Breast epithelium (tissue), 4 donors: ENCODE results near the gene IGSF21. TPM values are rescaled to one million over a fixed set of nuclear protein-coding genes. Genes with fewer than 3 reads are reported as not detected.

ENCODE experiments used
- DNase-seq, 2 donors: peaks; one replicate each; pipeline ENCODE4 v3.0.0-alpha.2; 2019; ENCODE audit warnings: low spot score in 2 of 2
- H3K27ac ChIP-seq, 2 donors: fragments of 200-600 bp; sonication (generic) in 1 of 2; one replicate each; pipeline ENCODE4 v1.5.1; 2016 to 2019; ENCODE audit warnings: mild to moderate bottlenecking in 1 of 2
- H3K27me3 ChIP-seq, 2 donors: fragments of 200-600 bp; sonication (generic) in 1 of 2; one replicate each; pipeline versions ENCODE4 v1.5.1 to v1.6.0; 2017 to 2019; ENCODE audit warnings: control low read depth in 1 of 2, mild to moderate bottlenecking in 1 of 2
- H3K36me3 ChIP-seq: fragments of 200-600 bp; one replicate; pipeline ENCODE4 v1.5.1; 2019
- H3K4me1 ChIP-seq, 2 donors: fragments of 200-600 bp; sonication (generic); one replicate each; pipeline ENCODE4 v1.5.1; 2016 to 2019; ENCODE audit warnings: control low read depth in 1 of 2
- H3K4me3 ChIP-seq, 3 donors: fragments of 200-600 bp; sonication (generic); 1 replicate in 2 of 3; 2 replicates in 1 of 3; pipeline ENCODE4 v1.5.1; 2016 to 2019; ENCODE audit warnings: mild to moderate bottlenecking in 3 of 3, moderate library complexity in 2 of 3
- H3K9me3 ChIP-seq, 2 donors: fragments of 200-600 bp; sonication (generic) in 1 of 2; one replicate each; pipeline ENCODE4 v1.5.1; 2016 to 2019; ENCODE audit warnings: control low read depth in 1 of 2
- CTCF ChIP-seq, 3 donors: fragments of 450-650 bp; IDR thresholded peaks; one replicate each; pipeline ENCODE4 v1.5.1; 2016 to 2017; ENCODE audit warnings: antibody characterized with exemption in 3 of 3, mild to moderate bottlenecking in 3 of 3, moderate library complexity in 3 of 3
- POLR2A ChIP-seq: fragments of 450-650 bp; IDR thresholded peaks from one replicate; pipeline ENCODE4 v1.6.1; 2016; ENCODE audit warnings: antibody characterized with exemption, mild to moderate bottlenecking, moderate library complexity
- POLR2AphosphoS5 ChIP-seq, 3 donors: sonication (generic); formaldehyde crosslinking; IDR thresholded peaks; one replicate each; pipeline ENCODE4 v1.6.1; 2017; ENCODE audit warnings: antibody characterized with exemption in 3 of 3
- intact Hi-C: fragments of 100-400 bp; cut with DNase I; formaldehyde crosslinking; loops from one replicate; pipeline ENCODE4 v1.15.1; 2023; ENCODE audit warnings: low total_unique reads
- total RNA-seq, 3 donors: library from RNA; depleted of rRNA; stranded (reverse); fragments of >200 nt; gene quantifications; one replicate each; pipeline ENCODE4 v1.1.0, GENCODE V29; 2016

IGSF21 gene
- total RNA-seq, 3 donors from 2014 or later: 4.8 to 9.5 (median 4.8) TPM

DNA sequence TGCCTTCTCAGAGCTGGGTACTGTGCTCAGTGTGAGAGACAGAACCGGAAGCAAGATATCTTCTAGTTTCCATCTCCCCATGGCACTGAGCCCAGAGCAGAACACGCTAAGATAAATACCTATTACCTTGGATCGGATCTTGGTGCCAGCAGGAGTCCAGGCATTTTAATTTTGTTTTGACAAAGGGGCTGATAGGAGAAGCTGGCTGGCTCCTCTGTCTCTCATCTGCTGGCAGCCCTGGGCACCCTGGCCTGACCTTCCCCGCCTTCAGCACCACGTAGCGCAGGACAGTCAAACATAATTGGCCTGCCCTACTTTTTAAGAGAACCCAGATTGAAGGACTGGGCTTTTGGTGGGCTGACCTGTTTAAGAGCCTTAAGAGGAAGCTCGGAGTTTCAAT is 212.5 kb downstream of the IGSF21 start:
- no peak for DNase-seq
- Histone ChIP-seq H3K9me3 (no peaks in the 10 kb centered on the region), H3K36me3 (no peaks in the 10 kb centered on the region), H3K27ac (peak overlapping the region; percentile 5 to 45), H3K4me3 (no peak overlapping the region), H3K4me1 (no peaks in the 10 kb centered on the region), H3K27me3 (peaks cover 0 to 6% of the 10 kb centered on the region in 2 donors)
- TF ChIP-seq CTCF (IDR thresholded peaks at IDR 0.05) (no peak), POLR2AphosphoS5 (IDR thresholded peaks at IDR 0.05) (no peak), POLR2A (no peak)
- intact Hi-C loops: loop anchor here (10.0 kb wide), 1 partner anchor 675 kb away; no protein-coding TSS in a partner anchor

DNA sequence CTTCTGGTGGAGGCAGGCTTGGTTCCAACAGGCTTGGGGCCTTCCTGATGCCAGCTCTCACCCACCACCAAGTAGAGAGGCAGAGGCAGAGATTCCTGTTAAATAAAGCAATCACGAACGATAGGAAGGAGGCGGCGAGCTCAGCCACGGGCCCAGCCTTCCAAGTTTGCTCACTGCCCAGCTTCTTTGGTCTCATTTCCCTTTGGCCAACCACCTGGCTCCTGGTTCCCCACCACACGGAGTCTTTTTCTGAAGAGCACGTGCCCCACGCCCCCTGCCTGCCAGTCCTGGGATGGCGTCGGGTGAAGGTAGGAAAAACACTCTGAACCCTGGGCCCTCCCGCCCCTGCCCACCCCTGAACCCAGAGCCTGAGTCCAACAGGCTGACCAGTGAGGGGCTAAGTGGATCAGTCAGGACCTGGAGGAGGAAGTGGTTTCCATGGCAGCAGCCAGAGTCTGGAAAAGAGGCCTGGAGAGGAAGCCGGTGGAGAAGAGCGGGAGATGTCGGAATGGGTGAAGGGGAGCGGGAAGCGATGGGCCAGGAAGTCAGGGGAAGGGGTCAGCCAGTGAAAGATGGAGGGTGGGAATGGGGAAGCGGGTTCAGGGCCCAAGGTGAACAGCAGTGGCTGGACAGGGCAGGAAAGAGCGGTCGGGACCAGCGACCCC is 214.9 kb downstream of the IGSF21 start:
- peaks cover 0 to 6% of the 10 kb centered on the region in 2 donors for H3K27me3 ChIP-seq
- no peak for TF ChIP-seq CTCF (IDR thresholded peaks at IDR 0.05)
- no peak for TF ChIP-seq POLR2A
- TF ChIP-seq POLR2AphosphoS5 (IDR thresholded peaks at IDR 0.05): no peak
- no peaks in the 10 kb centered on the region for H3K36me3 ChIP-seq
- intact Hi-C loops: loop anchor here (10.0 kb wide), 1 partner anchor 678 kb away; no protein-coding TSS in a partner anchor
- no peaks in the 10 kb centered on the region for H3K4me1 ChIP-seq
- no peaks in the 10 kb centered on the region for H3K9me3 ChIP-seq
- no peak for DNase-seq
- no peak overlapping the region for H3K4me3 ChIP-seq
- H3K27ac ChIP-seq: no peak overlapping the region

- DNase-seq: no peak
- intact Hi-C loops: loop anchor here (10.0 kb wide), 1 partner anchor 678 kb away; no protein-coding TSS in a partner anchor
- Histone ChIP-seq H3K36me3 (no peaks in the 10 kb centered on the region), H3K27ac (no peak overlapping the region), H3K27me3 (peaks cover 0 to 6% of the 10 kb centered on the region in 2 donors), H3K9me3 (no peaks in the 10 kb centered on the region), H3K4me1 (no peaks in the 10 kb centered on the region), H3K4me3 (no peak overlapping the region)
- TF ChIP-seq POLR2A: no peak
- no peak for TF ChIP-seq POLR2AphosphoS5 (IDR thresholded peaks at IDR 0.05)
- no peak for TF ChIP-seq CTCF (IDR thresholded peaks at IDR 0.05)
These were observed 215.7 kb downstream of the IGSF21 start for GRCh38 chr1:18323259-18323658.

DNA sequence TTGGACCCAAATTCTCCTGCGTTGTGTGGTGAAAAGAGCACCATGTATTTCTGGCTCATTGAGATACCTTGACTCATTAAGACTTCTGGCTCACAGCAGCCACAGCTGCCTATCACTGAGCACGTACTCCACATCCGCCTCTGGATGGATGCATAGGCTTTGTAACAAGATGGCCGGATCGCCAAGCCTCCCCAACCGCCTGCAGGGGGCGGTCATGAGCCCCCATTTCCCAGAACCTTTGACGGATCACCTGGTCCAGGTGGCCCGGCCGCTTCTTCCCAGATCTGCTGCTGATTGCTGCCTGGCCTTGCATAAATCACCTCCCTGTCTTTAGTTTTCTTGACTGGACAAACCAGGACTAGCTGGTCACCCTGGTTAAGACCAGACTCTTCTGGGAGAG is 216.6 kb downstream of the IGSF21 start:
- H3K27ac ChIP-seq: no peak overlapping the region
- no peak for DNase-seq

More for the DNA sequence above, 216.6 kb downstream of the IGSF21 start:
- no peak for TF ChIP-seq POLR2AphosphoS5 (IDR thresholded peaks at IDR 0.05)
- no peak for TF ChIP-seq POLR2A
- no peak for TF ChIP-seq CTCF (IDR thresholded peaks at IDR 0.05)
- Histone ChIP-seq H3K4me1 (no peaks in the 10 kb centered on the region), H3K9me3 (no peaks in the 10 kb centered on the region), H3K36me3 (no peaks in the 10 kb centered on the region), H3K4me3 (no peak overlapping the region), H3K27me3 (peaks cover 0 to 6% of the 10 kb centered on the region in 2 donors)
- intact Hi-C loops: loop anchor here (10.0 kb wide), 1 partner anchor 679 kb away; no protein-coding TSS in a partner anchor
